PC-9 (cell line): ENCODE results near the gene RHOBTB3. TPM values are rescaled to one million over a fixed set of nuclear protein-coding genes. Genes with fewer than 3 reads are reported as not detected.

Source experiments
- BruUV-seq: library from RNA; stranded (reverse); fragments of 400-500 nt; replicated peaks from 2 replicates; lab custom pipeline; 2021; lab: Mats Ljungman, UMichigan
- CTCF ChIA-PET: fragments of 300-600 bp; sonication (Branson Sonifier 250); formaldehyde crosslinking; loops from one replicate; lab custom pipeline; 2022; ENCODE audit warnings: antibody characterized with exemption; lab: Charles Lee
- POLR2A ChIA-PET: fragments of 300-600 bp; sonication (Branson Sonifier 250); formaldehyde crosslinking; loops from one replicate; lab custom pipeline; 2022; ENCODE audit warnings: antibody characterized with exemption; ENCODE audit not compliant: unreplicated experiment; lab: Charles Lee
- DNase-seq, 2 experiments: peaks; one replicate each; pipeline versions ENCODE4 v3.0.0 to v3.0.0-alpha.2; 2015 to 2022; ENCODE audit warnings: mixed read lengths in 1 of 2
- H2AFZ ChIP-seq: fragments of 200-600 bp; sonication (generic); 2 replicates; pipeline ENCODE4 v1.8.1; 2017; ENCODE audit warnings: antibody characterized with exemption
- H3F3A ChIP-seq: fragments of 200-600 bp; sonication (generic); 2 replicates; pipeline ENCODE4 v1.8.1; 2017; ENCODE audit warnings: antibody characterized with exemption, mild to moderate bottlenecking, low read depth; ENCODE audit not compliant: insufficient read depth
- H3K27ac ChIP-seq: fragments of 200-600 bp; sonication (generic); 2 replicates; pipeline ENCODE4 v1.6.1; 2016; ENCODE audit warnings: mixed run types
- H3K27me3 ChIP-seq: fragments of 200-600 bp; sonication (generic); 2 replicates; pipeline ENCODE4 v1.6.1; 2016; ENCODE audit warnings: low read depth, mixed run types; ENCODE audit not compliant: insufficient read depth
- H3K36me3 ChIP-seq: fragments of 200-600 bp; sonication (generic); 2 replicates; pipeline ENCODE4 v1.6.1; 2016; ENCODE audit warnings: low read depth, mixed run types
- H3K4me1 ChIP-seq: fragments of 200-600 bp; sonication (generic); replicated peaks from 2 replicates; pipeline ENCODE4 v1.6.1; 2016; ENCODE audit warnings: mixed run types; ENCODE audit not compliant: insufficient read depth
- H3K4me2 ChIP-seq: fragments of 200-600 bp; sonication (generic); 2 replicates; pipeline ENCODE4 v1.6.1; 2017; ENCODE audit warnings: mixed run types
- H3K4me3 ChIP-seq: fragments of 200-600 bp; sonication (generic); 2 replicates; pipeline ENCODE4 v1.6.1; 2016; ENCODE audit warnings: mixed run types
- H3K79me2 ChIP-seq: fragments of 200-600 bp; sonication (generic); 2 replicates; pipeline ENCODE4 v1.6.1; 2017; ENCODE audit warnings: low read depth, mixed run types
- H3K9me2 ChIP-seq: fragments of 200-600 bp; sonication (generic); 2 replicates; pipeline ENCODE4 v1.8.1; 2017; ENCODE audit warnings: mild to moderate bottlenecking; ENCODE audit not compliant: insufficient read depth
- H3K9me3 ChIP-seq: fragments of 200-600 bp; sonication (generic); 2 replicates; pipeline ENCODE4 v1.8.1; 2016; ENCODE audit warnings: low read depth; ENCODE audit not compliant: insufficient read depth
- H4K20me1 ChIP-seq: fragments of 200-600 bp; sonication (generic); 2 replicates; pipeline ENCODE4 v1.8.1; 2017; ENCODE audit not compliant: insufficient read depth
- CTCF ChIP-seq: fragments of 200-600 bp; sonication (generic); conservative IDR thresholded peaks from 2 replicates; pipeline ENCODE4 v1.6.1; 2017; ENCODE audit warnings: mixed run types, antibody characterized with exemption, mild to moderate bottlenecking, moderate library complexity
- EZH2 ChIP-seq: fragments of 200-600 bp; sonication (generic); IDR thresholded peaks from 2 replicates; pipeline ENCODE4 v1.8.0; 2017; ENCODE audit warnings: antibody characterized with exemption, low read depth
- intact Hi-C: fragments of 100-400 bp; cut with micrococcal nuclease; formaldehyde crosslinking; loops from one replicate; pipeline ENCODE4 v1.10.0; 2022; ENCODE audit not compliant: unreplicated experiment
- total RNA-seq: library from RNA; stranded (reverse); gene quantifications from 2 replicates; pipeline ENCODE4 v1.2.3, GENCODE V29; 2021

The RHOBTB3 gene
- total RNA-seq, 1 experiment from 2014 or later = 87.6 TPM

- ChIA-PET CTCF (no interaction called here), POLR2A (no interaction called here)
- Histone ChIP-seq H3K4me3 (no peak overlapping the region), H4K20me1 (no peaks in the 10 kb centered on the region), H3K9me2 (no peaks in the 10 kb centered on the region), H3K4me2 (no peak overlapping the region), H3F3A (peaks cover 12% of the 10 kb centered on the region; the same call in 1 of the 2 replicates), H3K36me3 (no peaks in the 10 kb centered on the region), H3K79me2 (no peaks in the 10 kb centered on the region), H3K27ac (no peak overlapping the region), H2AFZ (no peak overlapping the region), H3K4me1 (peaks cover 52% of the 10 kb centered on the region), H3K9me3 (no peaks in the 10 kb centered on the region; the same call in 1 of the 2 replicates), H3K27me3 (no peaks in the 10 kb centered on the region)
- no peak for TF ChIP-seq EZH2
- no peak for TF ChIP-seq CTCF
- intact Hi-C loops = loop anchor here (5.0 to 10.0 kb wide), 3 partner anchors 127 to 555 kb away; partner anchors contain the start of genes ARSK and MCTP1
- DNase-seq = no peak
- no TSS peak for BruUV-seq
Observed at GRCh38 chr5:95839658-95840057, 108.5 kb downstream of the RHOBTB3 start.

GRCh38 chr5:95840956-95841705 lies 110.0 kb downstream of the RHOBTB3 start:
- Histone ChIP-seq H2AFZ (no peak overlapping the region), H4K20me1 (no peaks in the 10 kb centered on the region), H3K27ac (peak overlapping the region; percentile 75), H3K9me3 (no peaks in the 10 kb centered on the region; the same call in 1 of the 2 replicates), H3K27me3 (no peaks in the 10 kb centered on the region), H3K9me2 (no peaks in the 10 kb centered on the region), H3F3A (peaks cover 8% of the 10 kb centered on the region; the same call in 1 of the 2 replicates), H3K4me2 (no peak overlapping the region), H3K79me2 (no peaks in the 10 kb centered on the region), H3K4me3 (no peak overlapping the region), H3K4me1 (peaks cover 39% of the 10 kb centered on the region), H3K36me3 (no peaks in the 10 kb centered on the region)
- BruUV-seq = TSS peak; percentile 63
- ChIA-PET CTCF (interaction anchor here (0.6 kb wide), 2 partner anchors 34 to 194 kb away, joined by 3 read pairs; no protein-coding TSS in a partner anchor), POLR2A (no interaction called here)
- intact Hi-C loops = loop anchor here (5.0 to 10.0 kb wide), 2 partner anchors 284 to 556 kb away; partner anchors contain the start of genes ARSK and MCTP1
- TF ChIP-seq CTCF (no peak), EZH2 (no peak)
- no peak for DNase-seq

- Histone ChIP-seq H2AFZ (no peak overlapping the region), H3K27me3 (no peaks in the 10 kb centered on the region), H3K4me2 (peak overlapping the region; percentile 1), H3K79me2 (no peaks in the 10 kb centered on the region), H3K9me2 (no peaks in the 10 kb centered on the region), H3K36me3 (no peaks in the 10 kb centered on the region), H3K4me1 (peaks cover 30% of the 10 kb centered on the region), H3K9me3 (no peaks in the 10 kb centered on the region; the same call in 1 of the 2 replicates), H3K4me3 (no peak overlapping the region), H3K27ac (peak overlapping the region; percentile 75), H4K20me1 (no peaks in the 10 kb centered on the region), H3F3A (no peaks in the 10 kb centered on the region; the same call in 1 of the 2 replicates)
- ChIA-PET CTCF (no interaction called here), POLR2A (interaction anchor here (0.6 kb wide), 2 partner anchors 18 to 221 kb away, joined by 4 to 9 read pairs; no protein-coding TSS in a partner anchor)
- DNase-seq = peak; percentile 37 to 82
- TF ChIP-seq EZH2 (no peak), CTCF (no peak)
- intact Hi-C loops = loop anchor here (5.0 to 10.0 kb wide), 2 partner anchors 285 to 557 kb away; partner anchors contain the start of genes ARSK and MCTP1
- TSS peak; percentile 49 for BruUV-seq
Observed at GRCh38 chr5:95841914-95842812, 111.0 kb downstream of the RHOBTB3 start.
